SK-N-MC (cell line): ENCODE measurements around the gene PRKCZ.

ENCODE experiments used
- EZH2 ChIP-seq: fragments of 200-600 bp; sonication (generic); IDR thresholded peaks from one replicate; pipeline ENCODE4 v1.6.1; 2017; ENCODE audit warnings: antibody characterized with exemption
- FOXP2 ChIP-seq: optimal IDR thresholded peaks from 2 replicates; pipeline ENCODE3; 2011; ENCODE audit warnings: mild to moderate bottlenecking, moderate library complexity; ENCODE audit not compliant: insufficient read depth; ENCODE audit errors: extremely low read length, control extremely low read depth
- POLR2AphosphoS5 ChIP-seq: IDR thresholded peaks from 2 replicates; pipeline ENCODE4 v1.6.1; 2012; ENCODE audit warnings: mild to moderate bottlenecking, low read depth, low read length, borderline replicate concordance

GRCh38 chr1:2209400-2210083 lies 159.3 kb downstream of the PRKCZ start:
- TF ChIP-seq EZH2: no peak
- no peak for TF ChIP-seq POLR2AphosphoS5
- TF ChIP-seq FOXP2: no peak
